ENCODE results near the gene LHFPL3. TPM values are rescaled to one million over a fixed set of nuclear protein-coding genes. Genes with fewer than 3 reads are reported as not detected.

Gene LHFPL3
- total RNA-seq, 1 experiment from 2014 or later = 0.83 TPM

DNA sequence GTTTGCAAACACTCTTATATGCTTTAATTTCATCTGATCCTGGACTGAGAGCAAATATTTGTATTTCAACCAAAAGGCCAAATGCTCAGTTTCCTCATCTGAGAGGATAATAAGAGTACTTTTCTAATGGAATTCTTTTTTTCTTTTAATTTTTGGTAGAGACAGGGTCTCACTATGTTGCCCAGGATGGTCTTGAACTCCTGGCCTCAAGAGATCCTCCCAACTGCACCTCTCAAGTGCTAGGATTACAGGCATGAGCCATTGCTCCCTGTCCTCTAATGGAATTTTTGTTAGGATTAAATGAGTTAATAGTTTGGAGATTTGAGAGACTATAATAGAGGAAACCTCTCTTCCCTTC, 617.2 kb downstream of the LHFPL3 start (continued):
- TF ChIP-seq, protein P1, sequence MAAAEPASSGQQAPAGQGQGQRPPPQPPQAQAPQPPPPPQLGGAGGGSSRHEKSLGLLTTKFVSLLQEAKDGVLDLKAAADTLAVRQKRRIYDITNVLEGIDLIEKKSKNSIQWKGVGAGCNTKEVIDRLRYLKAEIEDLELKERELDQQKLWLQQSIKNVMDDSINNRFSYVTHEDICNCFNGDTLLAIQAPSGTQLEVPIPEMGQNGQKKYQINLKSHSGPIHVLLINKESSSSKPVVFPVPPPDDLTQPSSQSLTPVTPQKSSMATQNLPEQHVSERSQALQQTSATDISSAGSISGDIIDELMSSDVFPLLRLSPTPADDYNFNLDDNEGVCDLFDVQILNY (CRISPR knock-in tag; IDR thresholded peaks at IDR 0.05) = no peak

DNA sequence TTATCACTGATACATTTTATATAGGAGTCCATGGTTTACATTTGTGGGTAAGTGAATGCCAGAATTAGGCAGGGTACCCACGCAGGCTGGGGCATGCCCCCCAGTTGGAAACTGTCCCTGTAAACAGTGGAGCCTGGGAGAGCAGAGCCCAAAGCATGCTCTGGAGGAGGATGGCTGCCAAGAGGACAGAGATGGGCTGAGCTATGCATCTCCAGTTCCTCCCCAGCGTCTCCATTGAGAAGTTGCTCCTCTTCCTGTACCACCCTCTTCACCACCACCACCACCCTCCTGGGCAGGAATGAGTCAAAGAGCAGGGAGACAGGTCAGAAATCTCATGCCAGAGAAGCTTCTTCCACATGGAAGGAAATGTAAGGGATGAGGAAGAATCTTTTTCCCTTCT, 617.9 kb downstream of the LHFPL3 start:
- TF ChIP-seq NFE2L1 (CRISPR knock-in tag; IDR thresholded peaks at IDR 0.05) (no peak), ESRRA (CRISPR knock-in tag; IDR thresholded peaks at IDR 0.05; ENCODE audit: borderline replicate concordance) (no peak), MYBL2 (CRISPR knock-in tag; IDR thresholded peaks at IDR 0.05) (no peak), OVOL2 (CRISPR knock-in tag; IDR thresholded peaks at IDR 0.05; ENCODE audit: borderline replicate concordance) (no peak)
- ATAC-seq = no peak
- ChIA-PET POLR2A (interaction anchor here (0.6 to 1.2 kb wide), 2 partner anchors 38 to 224 kb away, joined by 3 to 7 read pairs; no protein-coding TSS in a partner anchor), CTCF (no interaction called here)
- no peaks in the 10 kb centered on the region for H3K36me3 Mint-ChIP-seq
- peaks cover 26% of the 10 kb centered on the region for H3K4me1 Mint-ChIP-seq
- DNase-seq (ENCODE audit: low spot score) = no peak
- no peaks in the 10 kb centered on the region; the same call in 1 of the 2 replicates for H3K27me3 Mint-ChIP-seq (ENCODE audit: low read depth)
- peaks cover 4% of the 10 kb centered on the region; the same call in 1 of the 2 replicates for H3K9me3 Mint-ChIP-seq
- H3K27ac Mint-ChIP-seq = no peak overlapping the region
- no peak overlapping the region for H3K4me3 Mint-ChIP-seq

- Mint-ChIP-seq H3K36me3 (no peaks in the 10 kb centered on the region), H3K4me3 (no peak overlapping the region), H3K27ac (no peak overlapping the region), H3K4me1 (peaks cover 11% of the 10 kb centered on the region), H3K27me3 (ENCODE audit: low read depth) (no peaks in the 10 kb centered on the region; the same call in 1 of the 2 replicates), H3K9me3 (no peaks in the 10 kb centered on the region)
- DNase-seq (ENCODE audit: low spot score) (no peak), ATAC-seq (no peak)
- TF ChIP-seq OVOL2 (CRISPR knock-in tag; IDR thresholded peaks at IDR 0.05; ENCODE audit: borderline replicate concordance) = no peak
- no peak for TF ChIP-seq SP1 (CRISPR knock-in tag; conservative IDR thresholded peaks at IDR 0.05)
- no peak for TF ChIP-seq USF2 (CRISPR knock-in tag; IDR thresholded peaks at IDR 0.05)
- no peak for TF ChIP-seq SMAD3 (CRISPR knock-in tag; IDR thresholded peaks at IDR 0.05; ENCODE audit: borderline replicate concordance)
- no peak for TF ChIP-seq MXD4 (CRISPR knock-in tag; IDR thresholded peaks at IDR 0.05; ENCODE audit: borderline replicate concordance)
- TF ChIP-seq AFF4 (CRISPR knock-in tag; IDR thresholded peaks at IDR 0.05; ENCODE audit: borderline replicate concordance) = no peak
- TF ChIP-seq ZNF671 (CRISPR knock-in tag; IDR thresholded peaks at IDR 0.05) = no peak
- no peak for TF ChIP-seq RORB (CRISPR knock-in tag; IDR thresholded peaks at IDR 0.05)
- TF ChIP-seq, protein P2, sequence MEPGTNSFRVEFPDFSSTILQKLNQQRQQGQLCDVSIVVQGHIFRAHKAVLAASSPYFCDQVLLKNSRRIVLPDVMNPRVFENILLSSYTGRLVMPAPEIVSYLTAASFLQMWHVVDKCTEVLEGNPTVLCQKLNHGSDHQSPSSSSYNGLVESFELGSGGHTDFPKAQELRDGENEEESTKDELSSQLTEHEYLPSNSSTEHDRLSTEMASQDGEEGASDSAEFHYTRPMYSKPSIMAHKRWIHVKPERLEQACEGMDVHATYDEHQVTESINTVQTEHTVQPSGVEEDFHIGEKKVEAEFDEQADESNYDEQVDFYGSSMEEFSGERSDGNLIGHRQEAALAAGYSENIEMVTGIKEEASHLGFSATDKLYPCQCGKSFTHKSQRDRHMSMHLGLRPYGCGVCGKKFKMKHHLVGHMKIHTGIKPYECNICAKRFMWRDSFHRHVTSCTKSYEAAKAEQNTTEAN (CRISPR knock-in tag; IDR thresholded peaks at IDR 0.05) = no peak
- no peak for TF ChIP-seq CREM (CRISPR knock-in tag; IDR thresholded peaks at IDR 0.05)
- TF ChIP-seq ZBTB21 (CRISPR knock-in tag; IDR thresholded peaks at IDR 0.05; ENCODE audit: borderline replicate concordance) = no peak
- TF ChIP-seq ETV6 (CRISPR knock-in tag; IDR thresholded peaks at IDR 0.05) = no peak
- TF ChIP-seq, protein P3, sequence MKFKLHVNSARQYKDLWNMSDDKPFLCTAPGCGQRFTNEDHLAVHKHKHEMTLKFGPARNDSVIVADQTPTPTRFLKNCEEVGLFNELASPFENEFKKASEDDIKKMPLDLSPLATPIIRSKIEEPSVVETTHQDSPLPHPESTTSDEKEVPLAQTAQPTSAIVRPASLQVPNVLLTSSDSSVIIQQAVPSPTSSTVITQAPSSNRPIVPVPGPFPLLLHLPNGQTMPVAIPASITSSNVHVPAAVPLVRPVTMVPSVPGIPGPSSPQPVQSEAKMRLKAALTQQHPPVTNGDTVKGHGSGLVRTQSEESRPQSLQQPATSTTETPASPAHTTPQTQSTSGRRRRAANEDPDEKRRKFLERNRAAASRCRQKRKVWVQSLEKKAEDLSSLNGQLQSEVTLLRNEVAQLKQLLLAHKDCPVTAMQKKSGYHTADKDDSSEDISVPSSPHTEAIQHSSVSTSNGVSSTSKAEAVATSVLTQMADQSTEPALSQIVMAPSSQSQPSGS (CRISPR knock-in tag; IDR thresholded peaks at IDR 0.05; ENCODE audit: borderline replicate concordance, low read depth) = no peak
- TF ChIP-seq, protein P4, sequence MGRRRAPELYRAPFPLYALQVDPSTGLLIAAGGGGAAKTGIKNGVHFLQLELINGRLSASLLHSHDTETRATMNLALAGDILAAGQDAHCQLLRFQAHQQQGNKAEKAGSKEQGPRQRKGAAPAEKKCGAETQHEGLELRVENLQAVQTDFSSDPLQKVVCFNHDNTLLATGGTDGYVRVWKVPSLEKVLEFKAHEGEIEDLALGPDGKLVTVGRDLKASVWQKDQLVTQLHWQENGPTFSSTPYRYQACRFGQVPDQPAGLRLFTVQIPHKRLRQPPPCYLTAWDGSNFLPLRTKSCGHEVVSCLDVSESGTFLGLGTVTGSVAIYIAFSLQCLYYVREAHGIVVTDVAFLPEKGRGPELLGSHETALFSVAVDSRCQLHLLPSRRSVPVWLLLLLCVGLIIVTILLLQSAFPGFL (CRISPR knock-in tag; IDR thresholded peaks at IDR 0.05; ENCODE audit: borderline replicate concordance) = no peak
- no peak for TF ChIP-seq ZNF416 (CRISPR knock-in tag; IDR thresholded peaks at IDR 0.05)
- TF ChIP-seq, protein P5, sequence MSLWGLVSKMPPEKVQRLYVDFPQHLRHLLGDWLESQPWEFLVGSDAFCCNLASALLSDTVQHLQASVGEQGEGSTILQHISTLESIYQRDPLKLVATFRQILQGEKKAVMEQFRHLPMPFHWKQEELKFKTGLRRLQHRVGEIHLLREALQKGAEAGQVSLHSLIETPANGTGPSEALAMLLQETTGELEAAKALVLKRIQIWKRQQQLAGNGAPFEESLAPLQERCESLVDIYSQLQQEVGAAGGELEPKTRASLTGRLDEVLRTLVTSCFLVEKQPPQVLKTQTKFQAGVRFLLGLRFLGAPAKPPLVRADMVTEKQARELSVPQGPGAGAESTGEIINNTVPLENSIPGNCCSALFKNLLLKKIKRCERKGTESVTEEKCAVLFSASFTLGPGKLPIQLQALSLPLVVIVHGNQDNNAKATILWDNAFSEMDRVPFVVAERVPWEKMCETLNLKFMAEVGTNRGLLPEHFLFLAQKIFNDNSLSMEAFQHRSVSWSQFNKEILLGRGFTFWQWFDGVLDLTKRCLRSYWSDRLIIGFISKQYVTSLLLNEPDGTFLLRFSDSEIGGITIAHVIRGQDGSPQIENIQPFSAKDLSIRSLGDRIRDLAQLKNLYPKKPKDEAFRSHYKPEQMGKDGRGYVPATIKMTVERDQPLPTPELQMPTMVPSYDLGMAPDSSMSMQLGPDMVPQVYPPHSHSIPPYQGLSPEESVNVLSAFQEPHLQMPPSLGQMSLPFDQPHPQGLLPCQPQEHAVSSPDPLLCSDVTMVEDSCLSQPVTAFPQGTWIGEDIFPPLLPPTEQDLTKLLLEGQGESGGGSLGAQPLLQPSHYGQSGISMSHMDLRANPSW (CRISPR knock-in tag; conservative IDR thresholded peaks at IDR 0.05; ENCODE audit: low read depth) = no peak
- POLR2A ChIA-PET = no interaction called here
- CTCF ChIA-PET = no interaction called here
Measured at GRCh38 chr7:104950006-104950405, 621.6 kb downstream of the LHFPL3 start.

Measured in WTC11 (cell line).